Embryonic facial prominence (tissue), 1 donor: ENCODE data around the gene RAVER2.

ENCODE experiments used
- DNase-seq: peaks from one replicate; pipeline ENCODE4 v3.0.0-alpha.2; 2016; ENCODE audit errors: extremely low spot score

RAVER2 gene

DNA sequence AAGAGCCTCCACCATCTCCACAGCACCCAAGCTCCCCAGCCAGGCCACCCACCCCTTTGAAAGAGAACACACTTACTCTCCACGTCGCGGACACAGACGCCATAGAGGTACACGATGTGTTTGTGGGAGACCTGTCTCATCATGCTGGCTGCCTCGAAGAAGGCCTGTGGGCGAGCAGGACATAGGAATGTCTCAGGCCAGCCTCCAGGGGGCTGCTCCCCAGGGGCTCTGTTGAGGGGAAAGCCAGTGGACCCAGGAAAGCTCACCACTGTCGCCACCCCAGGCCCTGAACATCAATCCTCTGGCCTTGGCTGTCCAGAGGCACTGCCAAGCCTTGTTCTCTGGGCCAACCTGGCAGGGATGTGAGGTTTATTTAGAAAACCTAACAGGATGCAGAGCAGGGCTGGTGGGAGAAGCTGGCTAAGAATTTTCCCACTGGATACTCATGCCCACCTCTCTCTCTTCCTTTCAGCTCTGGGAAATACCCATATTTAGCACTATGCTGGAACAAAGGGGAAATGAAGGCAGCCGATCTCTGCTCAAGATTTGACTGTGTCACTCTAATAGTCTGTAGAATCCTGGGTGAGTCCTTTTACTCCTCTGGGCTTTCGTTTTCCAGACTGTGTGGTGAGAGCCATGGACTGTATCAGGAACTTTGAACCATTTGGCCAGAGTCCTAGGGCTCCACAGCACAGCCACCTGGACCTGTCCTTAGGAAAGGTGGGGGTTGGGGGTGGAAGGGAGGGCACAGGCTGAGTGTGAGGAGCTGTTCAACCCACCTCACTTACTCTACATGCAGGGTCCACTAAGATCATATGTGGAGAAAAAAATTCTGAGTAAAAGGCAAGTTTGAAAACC lies 101.9 kb downstream of the RAVER2 start:
- no peak for DNase-seq

DNA sequence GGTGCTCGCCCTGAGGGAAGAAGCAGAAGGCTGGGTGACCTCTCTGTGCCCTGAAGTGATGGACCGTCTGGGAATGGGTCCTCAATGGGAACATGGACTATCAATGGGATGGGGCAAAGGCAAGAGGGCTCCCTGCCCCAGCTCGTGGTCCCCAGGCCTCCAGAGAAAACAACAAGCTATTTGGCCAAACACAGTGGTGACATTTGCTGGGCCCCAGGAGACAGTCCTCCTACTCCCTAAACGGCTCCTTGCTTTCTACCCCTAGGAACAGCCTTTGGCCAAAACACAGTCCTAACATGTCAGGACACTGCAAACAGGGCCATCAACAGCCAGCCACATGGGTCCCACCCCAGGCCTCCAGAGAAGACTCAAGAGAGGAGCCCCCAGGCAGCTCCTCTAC lies 102.8 kb downstream of the RAVER2 start:
- DNase-seq, result no peak

DNA sequence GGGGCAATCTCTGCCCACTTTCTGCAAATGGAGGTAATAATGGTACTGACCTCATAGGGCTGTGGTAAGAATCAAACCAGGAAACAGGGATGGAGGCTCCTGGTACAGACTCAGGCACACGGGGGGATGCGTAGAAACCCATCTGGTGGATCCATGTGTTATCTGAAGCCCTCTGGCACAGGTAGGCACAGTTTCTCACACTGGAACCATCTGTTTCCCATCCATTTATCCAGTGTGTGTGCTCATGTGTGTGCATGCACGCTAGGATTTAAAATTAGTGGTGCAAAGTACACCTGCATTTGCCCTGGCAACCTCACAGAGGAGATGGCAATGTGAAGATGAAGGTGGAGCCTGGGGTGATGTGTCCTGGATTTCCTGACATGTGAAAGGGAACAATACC lies 103.3 kb downstream of the RAVER2 start:
- no peak for DNase-seq

DNA sequence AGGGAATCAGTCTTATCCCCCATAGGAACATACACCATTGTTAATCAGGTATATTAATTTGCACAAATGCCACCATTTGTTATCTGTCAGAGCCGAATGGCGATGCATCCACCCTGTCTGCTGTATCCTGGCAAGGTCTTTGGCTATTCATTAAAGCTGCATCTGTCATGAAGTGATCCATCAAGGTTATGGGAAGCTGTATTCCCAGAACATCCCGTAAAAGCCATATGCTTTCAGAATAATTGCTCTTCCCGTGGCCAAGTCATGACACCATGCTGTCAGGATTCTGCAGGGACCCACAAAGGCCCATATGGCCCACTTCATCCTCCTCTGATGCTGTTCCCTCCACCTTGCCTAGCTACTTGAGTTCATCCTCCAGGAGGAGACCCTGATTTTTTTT lies 103.9 kb downstream of the RAVER2 start:
- no peak for DNase-seq

DNA sequence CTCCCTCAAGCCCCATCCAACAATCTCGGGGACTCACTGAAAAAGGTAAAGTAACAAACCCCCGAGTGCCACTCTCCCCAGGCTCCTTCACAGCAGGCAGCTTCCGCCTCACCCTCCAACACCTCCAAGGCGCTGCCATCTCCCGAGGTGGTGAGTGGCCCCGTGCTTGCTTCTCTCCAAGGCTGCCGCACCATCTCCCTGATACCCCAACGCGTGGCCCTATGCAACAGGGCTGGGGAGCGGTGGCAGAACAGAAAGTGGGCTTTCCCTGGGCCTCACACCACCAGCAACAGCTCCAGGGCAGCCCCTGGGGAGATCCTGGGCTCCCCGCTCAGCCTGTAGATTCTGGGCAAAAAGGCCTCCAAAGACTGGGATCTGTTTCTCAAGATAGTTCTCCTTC lies 105.1 kb downstream of the RAVER2 start:
- DNase-seq, result no peak

DNA sequence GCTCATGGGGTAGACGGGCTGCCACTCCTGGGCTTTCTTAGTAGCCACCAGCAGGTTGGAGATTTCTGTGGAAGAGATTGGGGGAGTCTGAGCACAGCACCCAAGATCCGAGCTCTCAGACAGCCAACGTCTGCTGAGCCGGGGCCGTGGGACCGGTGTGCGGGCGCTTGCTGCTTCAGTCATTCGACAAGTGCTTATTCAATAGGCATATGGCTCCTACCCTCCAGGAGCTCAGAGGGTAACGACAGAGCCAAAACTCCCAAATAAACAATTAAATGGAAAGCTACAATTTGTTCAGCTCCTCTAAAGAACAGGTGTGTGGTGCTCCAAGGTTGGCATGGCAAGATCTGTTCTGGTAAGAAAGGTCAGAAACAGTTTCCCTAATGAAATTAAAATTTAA lies 106.0 kb downstream of the RAVER2 start:
- DNase-seq, result no peak

DNA sequence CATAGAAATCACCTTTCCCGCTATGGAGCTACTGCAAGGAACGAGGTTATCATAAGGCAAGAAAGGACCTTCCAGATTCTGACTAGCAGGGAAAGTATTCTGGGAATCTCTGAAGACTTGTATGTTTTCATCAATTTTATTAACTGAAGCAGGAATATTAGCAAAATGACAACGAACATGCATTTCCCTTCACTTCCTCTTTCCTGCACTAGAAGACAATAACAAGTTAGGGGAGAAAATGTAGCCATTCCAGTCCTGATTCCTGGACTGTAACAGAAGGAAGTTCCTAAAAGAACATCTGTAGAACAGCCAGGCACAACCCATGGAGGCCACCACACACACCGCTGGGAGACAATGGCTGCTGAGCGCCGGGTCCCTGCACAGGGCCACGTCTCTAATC lies 106.8 kb downstream of the RAVER2 start:
- no peak for DNase-seq

DNA sequence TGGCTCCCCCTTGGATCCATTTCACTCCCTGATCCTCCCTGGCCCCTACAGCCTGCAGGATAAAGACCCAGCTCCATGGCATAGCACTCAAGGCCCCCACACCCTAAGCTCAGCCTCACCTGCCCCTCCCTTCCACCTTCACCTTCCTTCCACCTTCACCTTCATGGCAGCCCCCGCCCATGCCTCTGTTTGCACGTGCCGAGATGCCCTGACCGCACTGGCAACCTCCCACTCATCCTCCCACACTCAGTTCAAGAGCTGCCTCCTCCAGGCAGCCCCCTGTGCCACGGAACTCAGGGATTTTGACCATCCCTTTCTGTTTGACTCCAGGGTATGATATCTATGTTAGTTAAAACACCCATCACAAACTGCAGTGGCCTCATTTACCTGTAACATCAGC lies 109.8 kb downstream of the RAVER2 start:
- DNase-seq, result no peak

DNA sequence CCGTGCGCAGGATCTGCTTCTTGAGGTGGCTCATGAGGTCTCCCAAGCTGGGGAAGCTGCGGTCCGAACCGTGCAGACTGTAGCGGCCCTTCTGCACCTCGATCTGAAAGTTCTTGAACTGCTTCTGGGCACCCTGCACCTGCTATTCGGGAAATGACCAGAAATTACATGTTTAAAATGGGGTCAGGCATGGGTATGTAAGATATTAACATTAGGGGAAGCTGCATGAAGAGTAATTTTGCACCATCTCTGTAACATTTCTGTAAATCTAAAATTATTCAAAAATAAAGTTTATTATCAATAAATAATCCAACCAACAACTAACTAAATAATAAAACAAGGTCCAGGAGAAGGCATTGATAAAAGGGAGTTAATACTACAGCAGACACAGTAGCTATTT lies 110.7 kb downstream of the RAVER2 start:
- DNase-seq, result no peak

DNA sequence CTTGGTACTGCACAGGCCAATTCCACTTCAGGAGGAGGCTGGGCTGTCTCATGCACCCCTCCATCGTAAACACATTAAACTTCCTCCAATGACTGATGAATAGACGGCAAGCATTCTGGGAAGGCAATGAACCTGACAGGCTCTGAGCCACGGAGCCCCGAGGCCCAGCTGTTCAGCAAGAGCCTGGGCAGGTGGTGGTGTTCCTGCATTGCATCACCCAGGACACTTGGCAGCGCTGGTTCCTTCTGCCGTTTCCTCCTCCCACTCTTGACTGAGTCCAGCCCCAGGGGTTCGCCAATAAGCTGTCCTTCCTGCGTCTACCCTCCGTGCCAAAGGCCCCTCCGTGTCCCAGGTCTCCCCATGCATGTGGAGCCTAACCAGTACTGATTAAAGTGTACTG lies 111.7 kb downstream of the RAVER2 start:
- no peak for DNase-seq

DNA sequence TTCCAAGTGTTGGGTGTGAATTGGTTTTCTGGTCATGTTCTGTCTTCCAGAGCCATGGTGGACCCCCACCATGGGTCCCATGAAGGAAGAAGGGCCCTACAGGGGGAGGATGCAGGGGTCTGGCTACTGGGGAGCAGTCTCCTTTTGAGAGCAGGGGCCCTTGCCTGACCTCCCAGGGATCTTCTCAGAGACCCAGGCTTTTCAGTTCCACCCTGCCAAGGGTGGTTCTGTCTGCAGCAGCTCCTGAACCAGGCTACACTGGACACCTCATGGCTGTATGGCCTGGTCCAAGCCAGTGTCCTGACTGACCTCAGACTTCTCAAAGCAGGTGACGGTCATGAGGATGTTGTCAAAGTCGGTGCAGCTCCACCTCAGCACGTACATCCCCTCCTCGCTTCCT lies 112.5 kb downstream of the RAVER2 start:
- no peak for DNase-seq

DNA sequence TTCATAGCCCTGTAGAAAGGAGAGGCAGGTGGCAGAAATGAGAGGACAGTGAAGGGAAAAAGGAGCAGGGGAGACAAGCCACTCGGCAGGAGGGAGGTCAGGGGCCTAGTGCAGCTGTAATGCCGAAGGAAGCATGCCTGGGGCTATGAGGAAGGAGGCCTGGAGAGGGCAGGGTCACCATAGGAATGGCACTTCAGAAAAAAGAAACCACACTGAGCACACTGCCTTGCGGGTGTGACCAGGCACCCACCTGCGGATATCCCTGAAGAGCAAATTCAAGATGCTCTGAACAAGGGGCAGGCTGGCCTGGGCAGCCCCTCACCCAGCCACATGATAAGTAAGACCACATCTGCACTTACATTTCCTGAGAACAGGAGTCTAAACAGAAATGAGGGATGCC lies 116.7 kb downstream of the RAVER2 start:
- no peak for DNase-seq

DNA sequence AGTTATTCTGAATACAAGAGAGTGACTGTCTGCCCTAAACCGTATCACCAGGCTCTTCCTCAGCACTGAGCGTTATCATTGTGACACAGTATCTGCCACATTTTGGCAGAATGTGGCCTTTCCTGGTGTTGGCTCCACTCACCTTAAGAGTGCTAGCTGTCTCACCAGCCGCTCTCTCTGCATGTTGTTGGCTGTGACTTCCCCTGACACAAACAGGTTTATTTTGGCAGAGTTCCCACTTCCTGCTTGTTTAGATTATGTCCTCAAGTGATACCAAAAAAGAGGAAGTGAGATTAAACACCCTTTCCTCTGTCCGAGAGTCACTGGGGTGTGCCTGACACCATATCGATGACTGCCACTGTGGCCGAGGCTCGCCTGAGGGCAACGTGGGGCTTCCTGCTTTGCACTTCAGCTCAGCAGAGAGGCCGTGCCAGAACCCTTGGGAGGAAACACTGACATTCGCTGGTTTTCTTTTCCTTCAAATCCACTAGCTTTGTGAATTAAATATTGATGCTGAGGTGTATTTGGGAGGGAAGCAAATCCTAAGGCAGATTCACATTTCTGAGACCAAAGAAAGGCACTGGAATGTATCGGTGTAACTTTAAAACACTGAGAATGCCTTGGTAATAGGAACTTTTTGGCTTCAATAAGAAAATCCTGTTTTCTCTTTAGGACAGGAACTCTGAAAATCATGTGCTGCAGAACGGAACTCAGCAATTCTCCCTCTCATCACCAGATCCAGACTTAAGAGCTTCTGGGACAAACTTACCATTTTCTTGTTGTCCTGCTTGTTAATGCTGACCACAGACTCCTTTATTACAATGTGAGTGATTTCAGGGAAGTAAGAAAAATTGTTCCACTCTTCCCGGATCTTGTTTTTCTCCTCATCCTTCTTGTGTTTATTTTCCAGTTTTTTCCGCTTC lies 119.4 kb downstream of the RAVER2 start:
- DNase-seq, result no peak

DNA sequence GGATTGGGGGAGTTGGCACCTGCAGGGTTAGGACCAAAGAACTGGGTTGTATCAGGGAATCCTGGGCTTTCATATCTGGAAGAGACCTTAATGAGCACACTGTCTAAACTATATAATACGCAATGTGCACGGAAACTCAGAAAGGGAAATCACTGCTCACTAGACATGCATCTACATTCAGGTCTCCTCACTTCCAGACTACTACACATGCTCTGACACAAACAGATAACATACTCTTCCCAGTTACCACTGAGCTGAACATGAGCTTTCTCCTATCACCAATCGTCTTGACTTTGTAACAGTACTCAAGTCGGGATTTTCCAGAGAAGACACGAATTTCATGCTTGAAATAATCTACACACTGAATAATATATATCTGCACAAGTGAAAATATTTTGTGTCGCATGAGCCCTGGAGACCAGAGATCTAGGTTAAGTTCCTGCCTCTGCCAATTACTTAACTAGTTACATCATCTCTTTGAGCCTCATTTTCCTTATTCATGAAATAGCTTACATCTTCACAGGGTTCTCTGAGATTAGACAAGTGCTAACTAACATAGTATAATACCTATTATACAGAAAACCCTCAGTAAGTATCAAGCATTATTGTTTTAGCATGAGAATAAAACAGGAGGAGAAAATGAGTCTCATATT lies 120.4 kb downstream of the RAVER2 start:
- no peak for DNase-seq

DNA sequence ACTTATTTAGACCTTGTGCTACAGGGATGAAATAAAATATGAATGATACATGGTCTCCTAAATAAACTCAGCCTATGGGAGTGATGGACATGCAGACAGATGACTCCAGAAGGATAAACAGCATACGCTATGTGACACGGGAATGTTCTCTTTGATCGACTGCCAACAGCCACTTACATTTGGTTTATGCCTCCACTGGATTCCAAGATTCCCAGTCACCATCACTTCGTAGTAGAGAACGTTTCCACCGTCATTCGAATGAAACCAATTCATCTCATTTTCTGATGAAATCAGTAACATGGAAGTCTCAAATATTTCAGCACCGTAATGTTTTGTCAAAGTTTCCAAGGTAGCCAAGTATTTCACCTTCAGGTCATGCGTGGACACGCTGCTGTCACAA lies 121.8 kb downstream of the RAVER2 start:
- DNase-seq, result no peak

DNA sequence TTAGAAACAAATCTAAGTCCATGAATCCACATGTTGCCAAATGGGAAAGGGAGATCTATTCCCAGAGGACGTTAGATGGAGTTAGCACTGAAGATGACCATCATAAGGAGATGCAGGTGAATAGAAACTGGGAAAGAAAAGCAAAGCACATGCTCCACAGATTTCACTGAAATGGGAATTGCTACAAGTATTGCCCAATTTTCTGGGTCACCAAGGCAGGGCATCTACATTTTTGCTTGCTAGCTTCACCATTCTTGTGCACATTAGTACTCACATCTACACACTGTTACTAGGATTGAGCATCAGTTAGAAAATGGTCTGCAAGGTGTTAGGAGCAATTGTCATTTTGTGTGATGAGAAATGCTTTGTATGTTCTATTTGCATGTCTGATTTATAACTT lies 122.4 kb downstream of the RAVER2 start:
- DNase-seq, result no peak

DNA sequence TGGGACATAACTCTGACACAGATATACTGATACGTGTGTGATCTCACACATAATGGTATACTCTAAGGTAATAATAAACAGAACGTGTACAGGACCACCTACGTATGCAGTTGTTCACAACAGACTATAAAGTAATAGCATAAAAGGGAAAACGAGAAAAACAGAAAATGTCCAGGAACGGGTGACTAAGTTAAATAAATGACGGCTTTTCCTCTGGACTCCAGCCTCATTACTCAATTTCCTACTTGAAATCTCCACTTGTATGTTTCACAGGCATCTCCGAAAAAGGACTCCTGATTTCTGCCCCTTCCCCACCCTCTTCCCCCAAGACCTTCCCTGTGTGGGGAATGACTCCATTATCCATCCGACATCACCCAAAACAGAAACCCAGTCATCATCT lies 126.4 kb downstream of the RAVER2 start:
- DNase-seq, result no peak

DNA sequence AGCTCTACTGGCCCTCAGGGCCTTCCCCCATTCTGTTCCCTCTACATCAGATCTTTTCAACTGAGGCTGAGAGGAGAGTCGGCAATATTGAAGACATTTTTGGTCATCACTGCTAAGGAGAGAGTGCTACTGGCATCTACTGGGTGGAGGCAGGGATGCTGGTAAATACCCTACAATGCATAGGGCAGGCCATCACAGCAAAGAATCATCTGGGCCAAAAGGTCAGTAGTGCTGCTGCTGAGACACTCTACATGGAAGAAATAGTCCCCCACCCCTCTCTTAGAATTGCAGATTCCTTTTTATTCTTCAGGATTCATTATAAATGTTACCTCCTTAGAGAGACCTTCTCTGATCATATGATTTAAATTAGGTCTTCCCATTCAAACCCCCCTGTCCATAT lies 127.2 kb downstream of the RAVER2 start:
- DNase-seq, result no peak

DNA sequence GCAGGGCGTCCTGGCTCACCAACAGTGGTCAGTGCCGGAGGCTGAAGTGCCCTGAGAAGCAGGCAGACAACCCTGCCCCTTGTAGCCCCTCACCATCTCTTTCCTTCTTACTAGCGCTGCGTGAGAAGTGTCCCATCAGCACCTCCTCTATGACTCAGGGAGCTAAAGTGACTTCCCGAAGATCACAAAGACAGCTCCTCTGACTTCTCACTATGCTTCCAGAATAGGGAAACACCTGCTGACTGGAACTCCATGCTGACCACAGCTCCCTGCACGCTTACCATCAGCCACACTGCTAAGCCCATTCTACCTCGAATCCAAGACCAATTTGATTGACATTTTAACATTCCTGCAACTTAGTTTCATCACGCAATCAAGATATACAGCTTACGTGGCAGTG lies 128.7 kb downstream of the RAVER2 start:
- DNase-seq, result no peak

DNA sequence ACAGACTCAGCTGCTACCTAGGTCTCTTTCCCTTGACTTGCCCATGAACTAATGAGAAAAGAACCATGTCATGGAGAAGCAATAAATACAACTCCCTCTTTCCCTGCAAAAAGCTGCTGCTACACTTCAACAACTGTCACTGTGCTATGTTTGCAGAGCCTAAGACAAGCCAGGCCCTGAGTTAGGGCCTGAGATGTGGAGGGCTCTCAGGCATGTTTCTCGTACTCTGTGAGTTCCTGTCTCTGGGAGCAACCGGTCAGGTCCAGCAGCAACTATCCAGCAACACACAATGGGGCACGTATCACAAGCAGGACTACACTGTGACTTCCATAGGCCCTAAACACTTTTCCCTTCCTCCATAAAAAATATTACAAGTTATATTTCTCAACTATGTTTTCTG lies 129.8 kb downstream of the RAVER2 start:
- DNase-seq, result no peak

DNA sequence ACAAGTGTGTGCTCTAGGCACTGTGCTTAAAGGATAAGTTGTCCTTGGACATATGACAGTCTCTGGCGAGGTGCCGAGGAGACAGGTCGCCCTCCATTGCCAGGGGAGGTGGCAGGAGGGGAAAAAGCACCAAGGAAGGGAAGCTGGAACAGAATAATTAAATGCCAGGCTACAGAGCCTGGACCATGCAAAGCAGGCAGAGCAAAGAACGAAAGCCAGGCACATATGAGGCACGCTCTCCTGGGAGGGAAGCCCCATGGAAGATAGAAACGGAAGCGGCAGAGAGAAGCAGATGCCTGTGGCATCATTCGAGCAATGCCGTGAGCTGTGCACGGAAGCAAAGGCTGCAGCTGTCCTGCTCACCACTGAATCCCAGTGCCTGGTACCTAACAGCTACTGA lies 130.2 kb downstream of the RAVER2 start:
- DNase-seq, result no peak

DNA sequence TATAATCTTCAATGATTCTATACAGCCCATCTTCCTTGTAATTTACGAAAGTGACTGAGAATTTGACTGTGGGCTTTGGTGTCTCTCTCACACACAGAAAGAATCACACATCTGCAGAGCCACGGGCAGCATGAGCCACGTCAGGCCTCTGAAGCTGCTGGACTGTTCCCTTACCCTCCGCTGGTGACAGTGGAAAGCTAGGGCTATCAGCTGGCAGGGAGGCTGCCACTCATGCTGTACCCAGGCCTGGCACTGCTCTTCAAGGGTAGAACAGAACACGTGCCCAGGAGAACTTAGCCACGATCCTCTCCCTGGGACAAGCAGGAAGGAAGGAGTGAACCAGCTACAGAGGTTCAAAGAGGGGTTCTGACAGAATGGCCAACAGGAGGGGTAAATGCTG lies 130.7 kb downstream of the RAVER2 start:
- no peak for DNase-seq

DNA sequence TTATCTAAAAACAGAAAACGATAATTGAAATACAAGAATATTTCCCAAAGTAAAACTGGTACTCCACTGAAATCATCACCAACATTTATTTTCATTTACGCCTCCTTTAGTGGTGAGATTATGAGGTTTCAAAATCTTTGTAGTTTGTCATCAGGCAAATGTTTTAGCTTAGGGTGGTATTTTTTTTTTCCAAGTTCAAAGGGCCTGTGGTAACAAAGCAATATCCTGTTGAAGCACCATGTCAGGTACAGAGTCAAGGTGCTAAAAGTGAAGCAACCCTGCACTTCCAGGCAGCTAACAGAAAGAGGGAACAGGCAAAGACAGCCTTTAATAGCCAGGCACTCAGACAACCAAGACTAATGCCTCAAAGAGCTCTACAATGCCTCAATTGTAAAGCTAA lies 132.3 kb downstream of the RAVER2 start:
- no peak for DNase-seq
